Astrocyte of the hippocampus (primary cell): Measurements from ENCODE around the gene GABBR2.
A peak's percentile ranks its signal among the peaks of the same experiment; 100 is the strongest.

Source experiments
- DNase-seq: peaks from one replicate; pipeline ENCODE4 v3.0.0; 2011; ENCODE audit warnings: low read depth, low spot score

Gene GABBR2

DNA sequence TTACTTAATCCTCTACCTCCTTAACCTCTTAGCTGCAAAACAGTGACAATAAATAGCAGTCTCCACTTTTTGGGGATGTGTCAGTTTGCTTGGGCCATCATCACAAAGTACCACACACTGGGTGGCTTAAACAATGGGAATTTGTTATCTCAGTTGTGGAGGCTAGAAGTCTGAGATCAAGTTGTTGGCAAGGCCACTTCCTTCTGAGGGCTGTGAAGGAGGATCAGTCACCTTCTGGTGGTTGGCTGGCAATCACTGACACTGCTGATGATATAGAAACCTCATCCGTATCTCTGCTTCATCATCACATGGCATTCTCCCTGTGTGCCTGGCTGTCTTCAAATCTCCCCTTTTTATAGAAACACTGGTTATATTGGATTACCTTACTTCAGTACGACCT, 266.2 kb downstream of the GABBR2 start:
- no peak for DNase-seq

DNA sequence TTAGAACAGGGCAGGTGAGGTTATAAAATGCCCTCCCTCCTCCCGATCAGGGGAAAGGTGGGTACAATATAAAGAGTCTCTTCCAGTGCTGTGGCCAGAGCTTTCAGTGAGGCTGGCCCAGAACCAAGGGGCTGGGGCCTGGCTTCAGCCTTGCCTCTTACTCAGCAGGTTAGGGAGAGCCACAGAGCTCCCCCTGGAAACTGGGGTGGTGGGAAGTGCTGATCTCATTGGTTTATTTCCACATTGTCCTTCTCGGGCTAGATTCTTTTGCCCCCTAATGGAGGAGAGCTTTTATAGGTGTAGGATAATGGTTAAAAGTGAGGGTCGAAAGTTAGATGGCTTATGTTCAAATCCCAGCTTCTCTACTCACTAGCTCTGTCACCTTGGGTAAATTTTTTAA, 266.6 kb downstream of the GABBR2 start:
- DNase-seq, result no peak

DNA sequence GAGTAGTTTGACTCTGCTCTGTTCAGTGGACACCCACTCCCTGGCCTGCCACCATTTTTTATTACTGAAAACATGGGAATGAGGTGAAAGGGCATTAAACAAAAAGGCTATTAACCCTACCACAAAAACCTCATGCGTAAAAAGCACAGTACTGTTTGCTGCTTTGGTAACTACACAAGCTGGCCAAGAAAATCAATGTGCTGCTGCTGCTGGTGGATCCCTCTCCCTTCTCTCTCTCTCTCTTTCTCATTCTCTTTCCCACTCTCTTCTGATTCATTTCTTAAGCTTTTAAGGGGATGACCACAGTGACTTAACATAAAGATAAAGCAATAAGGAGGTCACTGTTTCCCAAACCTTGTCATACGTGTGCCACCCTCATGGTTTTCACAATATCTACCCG, 270.1 kb downstream of the GABBR2 start:
- peak; percentile 14 for DNase-seq

DNA sequence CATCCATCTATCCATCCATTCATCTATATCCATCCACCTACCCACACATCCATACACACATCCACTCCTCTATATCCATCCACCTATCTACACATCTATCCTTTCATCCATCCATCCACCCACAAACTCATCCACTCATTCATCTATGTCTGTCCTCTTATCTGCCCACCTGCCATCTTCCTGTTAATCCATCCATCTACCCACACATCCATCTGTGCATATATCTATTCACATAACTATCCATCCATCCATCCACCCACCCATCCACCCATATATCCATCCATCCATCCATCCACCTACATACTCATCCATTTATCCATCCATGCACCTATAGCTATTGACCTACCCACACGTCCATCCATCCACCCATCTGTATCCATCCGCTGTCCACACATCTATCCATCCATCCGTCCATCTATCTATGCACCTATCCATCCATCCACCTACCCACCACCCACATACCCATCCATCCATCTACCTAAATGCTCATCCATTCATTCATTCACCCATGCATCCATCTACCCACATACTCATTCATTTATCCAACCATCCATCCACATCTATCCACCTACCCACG, 271.2 kb downstream of the GABBR2 start:
- DNase-seq, result no peak

DNA sequence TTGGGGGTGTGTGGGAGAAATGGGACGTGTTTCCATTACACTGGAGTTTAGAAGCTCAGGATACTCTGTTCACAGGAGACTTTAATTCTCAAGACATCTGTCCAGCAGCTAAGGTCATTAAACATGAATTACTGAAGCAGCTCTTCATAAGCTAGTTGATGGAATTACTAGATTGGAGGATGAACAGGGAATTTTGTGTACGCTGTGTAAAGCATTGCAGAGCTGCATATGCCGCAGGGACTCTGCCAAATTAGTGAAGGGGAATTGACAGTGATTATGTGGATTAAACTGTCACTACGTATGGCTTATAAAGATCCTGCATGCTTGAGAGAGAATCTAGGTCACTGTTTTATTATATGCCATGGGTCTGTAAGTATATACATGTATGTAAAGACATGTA, 275.8 kb downstream of the GABBR2 start:
- DNase-seq, result no peak

DNA sequence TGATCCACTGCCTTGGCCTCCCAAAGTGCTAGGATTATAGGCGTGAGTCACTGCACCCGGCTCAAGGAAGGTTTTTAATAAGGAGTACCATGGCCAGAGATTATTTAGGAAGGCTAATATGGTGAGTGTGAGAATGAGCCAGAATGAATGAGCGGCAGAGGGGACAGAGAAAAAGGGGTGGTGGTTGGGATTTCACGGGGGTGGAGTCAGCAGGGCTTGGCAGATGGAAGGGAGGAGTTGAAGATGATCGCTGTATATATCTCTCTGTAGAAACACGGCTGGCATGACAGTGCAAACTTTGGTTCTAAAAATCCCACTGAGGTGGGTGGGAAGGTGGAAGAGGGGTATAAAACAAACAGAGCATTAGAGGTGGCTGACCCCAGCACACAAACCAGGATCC, 276.6 kb downstream of the GABBR2 start:
- DNase-seq, result no peak

DNA sequence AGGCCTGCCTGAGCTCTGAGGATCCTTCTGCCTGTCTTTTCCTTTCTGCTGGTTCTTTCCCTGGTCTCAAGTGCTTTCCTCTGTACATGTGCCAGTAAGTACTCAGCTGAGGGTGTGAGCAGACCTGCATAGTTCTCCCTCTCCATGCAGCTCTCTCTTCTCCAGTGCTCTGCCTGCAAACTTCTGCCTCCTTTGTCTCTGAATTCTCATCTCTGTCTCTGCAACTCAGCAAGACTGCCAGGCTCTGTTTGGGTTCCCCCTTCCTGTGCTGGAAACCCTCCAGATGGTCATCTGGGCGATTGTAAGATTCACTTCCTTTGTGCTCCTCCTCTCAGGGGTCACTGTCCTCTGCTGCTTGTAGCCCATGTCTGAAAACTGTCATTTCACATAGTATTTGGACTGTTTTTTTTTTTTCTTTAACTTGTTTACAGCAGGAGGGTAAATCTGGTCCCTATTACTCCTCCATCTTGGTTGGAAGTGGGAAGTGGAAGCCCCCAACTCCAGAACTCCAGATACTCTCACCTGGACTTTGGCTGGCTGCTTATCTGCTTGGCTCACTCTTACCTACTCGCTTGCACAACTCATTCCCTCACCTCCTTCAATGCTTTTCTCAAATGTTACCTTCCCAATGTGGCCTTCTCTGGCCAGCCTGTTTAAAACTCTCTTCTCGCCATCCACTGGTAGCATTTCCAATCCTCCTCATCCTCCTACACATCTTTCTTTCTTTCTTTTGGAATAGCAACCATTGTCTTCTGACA, 278.0 kb downstream of the GABBR2 start:
- DNase-seq, result no peak

DNA sequence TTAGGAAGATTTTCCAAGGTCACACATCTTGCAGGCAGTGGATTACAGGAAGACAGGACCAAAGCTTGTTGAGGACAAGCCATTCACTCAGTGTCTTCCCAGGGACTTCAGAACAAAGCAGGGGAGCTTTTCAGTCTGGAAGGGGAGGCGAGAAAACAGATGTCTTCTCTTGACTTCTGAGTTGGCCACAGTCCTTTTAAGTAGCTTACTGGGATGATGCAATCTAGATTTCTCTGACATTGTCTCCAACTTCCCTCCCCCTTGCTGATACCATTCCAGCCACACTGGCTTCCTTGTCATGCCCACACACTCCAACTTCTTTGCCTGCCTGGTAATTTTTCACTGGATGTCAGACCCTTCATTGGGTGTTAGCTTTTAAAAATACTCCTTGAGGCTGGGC, 279.1 kb downstream of the GABBR2 start:
- no peak for DNase-seq

DNA sequence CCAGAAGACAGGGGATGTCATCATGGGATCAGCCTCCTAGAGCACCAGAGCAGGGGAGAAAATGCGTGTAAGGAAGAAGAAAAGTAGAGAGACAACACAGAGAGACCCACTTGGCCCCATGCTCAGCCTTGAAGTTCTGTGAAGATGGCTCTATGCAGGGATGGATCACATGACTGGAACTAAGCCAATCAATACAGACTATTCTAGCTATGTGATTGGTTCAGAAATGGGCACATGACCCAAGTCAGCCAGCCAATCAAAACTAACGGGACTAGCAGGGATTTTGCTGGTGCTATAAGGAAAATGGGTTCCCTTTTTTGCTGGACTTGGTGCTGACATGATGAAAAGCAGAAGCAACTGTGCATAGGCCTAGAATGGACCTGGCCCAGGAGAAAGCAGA, 280.3 kb downstream of the GABBR2 start:
- no peak for DNase-seq

DNA sequence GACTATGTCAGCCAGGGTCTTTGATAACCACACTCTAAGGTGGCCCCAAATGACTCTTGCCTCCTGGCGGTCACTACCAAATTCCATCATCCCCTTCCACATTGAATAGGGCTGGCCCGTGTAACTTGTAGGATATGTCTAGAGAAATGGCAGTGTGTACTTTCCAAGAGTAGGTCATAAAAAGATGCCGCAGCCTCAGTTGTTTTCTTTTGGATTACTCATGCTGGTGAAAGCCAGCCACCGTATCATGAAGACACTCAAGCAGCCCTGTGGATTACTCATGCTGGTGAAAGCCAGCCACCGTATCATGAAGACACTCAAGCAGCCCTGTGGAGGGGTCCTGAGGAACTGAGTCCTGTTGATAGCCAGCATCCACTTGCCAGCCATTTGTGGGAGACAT, 281.2 kb downstream of the GABBR2 start:
- no peak for DNase-seq

DNA sequence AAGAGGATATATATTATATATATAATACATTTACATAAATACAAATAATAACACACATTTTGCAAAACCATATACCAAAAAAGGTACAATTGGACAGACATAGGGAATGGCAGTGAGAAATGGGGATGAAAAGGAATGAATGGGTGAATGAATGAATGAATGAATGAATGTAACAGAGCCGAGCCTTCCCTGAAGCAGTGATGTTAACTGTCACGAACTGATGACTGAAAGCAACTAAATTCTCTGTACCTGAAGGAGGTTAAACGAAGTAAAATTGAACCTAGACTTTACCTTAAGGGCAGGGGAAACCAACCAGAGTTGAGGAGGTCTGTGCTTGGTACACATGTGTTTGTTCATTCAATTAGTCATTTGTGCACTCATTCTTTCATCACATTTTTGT, 283.7 kb downstream of the GABBR2 start:
- DNase-seq, result no peak

DNA sequence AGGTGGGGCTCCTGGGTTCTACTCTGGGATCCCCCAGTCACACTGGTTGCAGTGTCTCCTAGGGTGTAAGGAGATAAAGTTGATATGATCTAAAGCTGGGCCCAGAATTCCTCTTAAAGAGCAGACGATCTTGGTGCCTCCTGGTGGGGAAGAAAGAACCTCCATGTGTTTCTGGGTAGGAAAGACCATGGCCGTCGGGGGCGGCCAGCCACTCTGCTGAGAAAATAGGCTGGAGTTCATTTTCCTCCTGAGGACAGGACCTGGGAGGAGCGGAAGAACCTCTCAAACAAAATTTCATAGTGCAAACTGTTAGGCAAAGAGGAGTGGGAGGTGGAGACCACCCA, 289.5 kb downstream of the GABBR2 start:
- no peak for DNase-seq

DNA sequence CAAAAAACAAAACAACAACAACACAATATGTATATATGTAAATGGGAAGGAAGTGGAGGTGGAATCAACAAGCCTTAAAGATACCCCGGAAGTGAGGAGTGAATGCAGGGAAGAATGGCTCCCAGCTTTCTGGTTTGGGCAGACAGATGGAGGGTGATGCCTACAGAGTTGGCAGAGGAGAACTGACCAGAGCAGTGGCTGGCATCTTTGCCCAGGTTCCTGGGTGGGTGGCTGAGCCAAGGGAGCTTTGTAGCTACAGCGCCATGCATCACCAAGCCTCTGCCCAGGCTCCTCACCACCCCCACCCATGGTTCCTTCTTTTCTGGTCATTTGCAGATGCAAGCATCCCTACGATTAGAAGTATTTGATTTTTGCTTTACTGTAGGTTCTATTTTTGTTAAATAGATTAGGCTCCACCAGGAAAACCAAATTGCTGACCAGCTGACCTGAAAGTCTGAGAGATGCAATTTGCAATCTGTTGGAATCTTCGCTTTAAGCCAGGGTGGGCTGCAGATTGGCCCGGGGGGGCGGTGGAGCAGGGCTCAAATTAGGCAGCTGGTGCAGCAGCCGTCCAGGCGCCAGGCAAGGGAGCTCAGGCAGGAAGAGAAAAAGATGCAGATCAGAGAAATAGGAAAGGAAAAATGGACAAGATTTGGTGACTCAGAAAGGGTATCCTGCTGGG, 290.0 kb downstream of the GABBR2 start:
- no peak for DNase-seq

DNA sequence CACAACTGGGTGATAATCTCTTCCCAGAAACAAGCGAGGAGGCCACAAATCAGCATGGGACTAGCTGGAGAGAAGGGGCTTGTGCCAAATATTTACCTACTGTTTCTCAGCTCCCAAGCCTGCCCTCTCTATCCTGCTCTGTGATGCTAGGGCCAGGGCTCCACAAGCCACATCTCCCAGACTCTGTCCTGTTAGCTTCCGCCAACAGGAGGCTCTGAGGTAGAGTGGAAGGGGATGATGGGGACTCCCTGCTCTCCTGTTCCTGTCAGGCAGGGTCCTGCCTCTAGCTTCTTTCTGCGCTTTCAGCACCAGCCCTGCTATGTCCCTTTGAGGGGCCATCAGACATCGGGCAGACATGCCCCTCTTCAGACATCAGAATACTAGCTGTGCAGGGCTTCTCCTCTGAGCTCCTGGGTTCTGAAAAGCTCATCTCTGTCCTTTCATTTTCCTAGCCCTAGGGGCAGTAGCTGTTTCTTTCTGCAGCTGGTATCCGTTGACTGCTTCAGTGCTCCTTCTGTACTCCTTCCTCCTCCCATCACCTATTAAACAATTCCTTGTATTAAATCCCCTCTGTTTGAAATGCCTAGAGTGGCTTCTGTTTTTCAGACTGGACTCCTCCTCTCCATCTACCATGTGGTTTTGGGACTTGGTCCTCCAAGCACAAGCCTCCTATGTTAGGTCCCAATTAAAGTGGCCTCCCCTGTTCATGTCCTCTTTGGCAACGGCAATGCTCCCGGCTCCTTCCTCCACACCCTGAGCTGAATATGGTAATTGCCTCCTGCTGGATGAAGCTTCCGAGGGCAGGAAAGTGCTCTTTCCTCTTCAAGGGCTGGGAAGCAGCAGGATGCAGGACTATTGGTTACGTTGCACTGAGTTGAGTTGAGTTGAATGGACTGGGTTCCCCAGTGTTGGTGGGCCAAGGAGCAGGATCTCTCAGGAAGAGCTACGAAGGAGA, 292.2 kb downstream of the GABBR2 start:
- DNase-seq, result no peak

DNA sequence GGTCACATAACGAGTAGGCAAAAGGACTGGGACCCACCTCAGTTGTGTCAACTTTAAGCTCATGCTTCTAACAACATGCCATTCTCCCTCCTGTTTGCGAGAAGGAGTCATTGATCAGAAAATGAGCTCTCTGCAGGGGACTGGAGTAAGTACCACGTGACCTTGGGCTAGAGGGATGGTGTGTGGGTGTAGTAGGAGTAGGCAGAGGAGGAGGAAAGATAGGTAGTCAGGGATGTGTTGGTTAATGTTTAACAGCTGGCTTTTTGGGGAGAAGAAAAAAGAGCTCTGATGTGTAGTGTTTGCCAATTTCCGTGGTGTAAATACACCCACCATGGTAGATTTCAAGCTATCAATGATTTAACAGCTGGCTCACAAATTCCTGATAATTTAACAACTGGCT, 293.0 kb downstream of the GABBR2 start:
- no peak for DNase-seq

DNA sequence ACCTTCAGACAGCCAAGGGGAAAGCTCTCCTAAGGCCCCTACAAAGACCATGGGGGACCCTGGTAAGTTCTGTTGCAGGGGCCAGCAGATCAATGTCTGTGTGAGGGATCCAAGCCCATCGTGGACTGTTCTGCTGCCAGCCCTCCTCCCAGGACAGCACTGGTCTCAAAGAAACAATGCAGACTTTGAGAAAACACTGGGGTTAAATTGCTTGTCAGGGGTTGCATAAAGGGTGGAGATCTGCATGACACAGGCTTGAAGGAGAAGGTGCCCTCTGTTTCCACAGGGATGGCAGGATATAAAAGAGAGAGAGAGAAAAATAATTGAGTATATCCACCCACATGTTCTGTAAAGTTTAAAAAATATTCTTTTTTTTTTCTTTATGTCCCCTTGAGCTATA, 295.7 kb downstream of the GABBR2 start:
- DNase-seq, result no peak

DNA sequence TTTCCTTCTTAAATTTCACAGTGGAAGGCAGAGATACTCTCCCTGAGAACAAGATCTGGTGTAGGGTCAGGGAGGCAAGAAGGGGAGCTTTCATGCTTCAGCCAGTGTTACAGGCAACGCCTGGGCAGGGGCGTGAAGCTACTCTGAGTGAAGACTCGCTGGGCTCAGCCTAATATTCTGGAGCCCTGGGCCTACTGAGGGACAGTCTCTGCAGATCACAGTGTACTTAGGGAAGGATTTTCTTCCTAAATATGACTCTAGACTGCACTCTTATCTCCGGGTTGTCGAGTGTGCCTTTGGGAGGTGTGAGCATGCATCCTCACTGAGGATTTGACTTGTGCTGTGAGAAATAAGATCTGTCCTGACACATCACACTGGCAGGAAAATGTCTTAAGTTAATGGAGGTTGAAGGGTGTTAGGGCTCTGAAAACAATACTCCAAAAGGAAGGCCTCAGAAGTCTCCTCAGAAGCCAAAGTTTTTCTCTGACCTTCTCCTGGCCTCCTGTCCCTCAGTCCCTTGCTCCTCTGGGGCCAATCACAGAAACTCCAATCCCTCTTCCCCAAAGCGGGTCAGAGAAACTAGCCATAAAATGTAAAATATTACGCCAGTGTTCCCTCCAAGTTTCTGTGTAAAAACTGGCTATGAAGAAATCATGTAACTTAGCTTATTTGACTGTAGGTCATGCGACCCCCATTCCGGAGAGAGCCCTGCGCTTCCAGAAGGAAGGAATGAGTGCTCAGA, 296.5 kb downstream of the GABBR2 start:
- no peak for DNase-seq

DNA sequence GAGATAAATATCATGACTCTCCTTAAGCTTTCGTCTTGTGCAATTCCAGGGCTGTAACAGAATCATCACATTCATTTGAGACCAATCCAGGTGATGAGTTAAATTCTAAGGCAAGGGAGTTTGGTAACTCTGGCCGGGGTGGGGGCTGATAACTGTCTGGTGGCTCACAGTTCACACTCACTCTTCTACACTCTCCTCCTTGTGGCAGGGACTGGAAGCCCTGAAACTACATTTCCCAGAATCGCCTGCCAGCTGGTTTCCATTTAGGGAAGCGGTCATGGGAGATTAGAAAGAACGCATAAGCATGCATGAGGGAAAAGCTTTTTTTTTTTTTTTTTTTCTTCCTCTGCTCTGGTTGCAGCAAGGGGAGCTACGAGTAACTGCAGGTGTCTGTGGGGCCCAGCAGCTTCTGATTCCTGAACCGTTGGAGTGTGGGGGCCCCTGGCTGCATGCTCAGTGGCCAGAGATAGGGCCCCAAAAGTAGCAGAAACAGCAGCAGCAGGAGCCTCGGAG, 298.5 kb downstream of the GABBR2 start:
- DNase-seq, result peak; percentile 80

DNA sequence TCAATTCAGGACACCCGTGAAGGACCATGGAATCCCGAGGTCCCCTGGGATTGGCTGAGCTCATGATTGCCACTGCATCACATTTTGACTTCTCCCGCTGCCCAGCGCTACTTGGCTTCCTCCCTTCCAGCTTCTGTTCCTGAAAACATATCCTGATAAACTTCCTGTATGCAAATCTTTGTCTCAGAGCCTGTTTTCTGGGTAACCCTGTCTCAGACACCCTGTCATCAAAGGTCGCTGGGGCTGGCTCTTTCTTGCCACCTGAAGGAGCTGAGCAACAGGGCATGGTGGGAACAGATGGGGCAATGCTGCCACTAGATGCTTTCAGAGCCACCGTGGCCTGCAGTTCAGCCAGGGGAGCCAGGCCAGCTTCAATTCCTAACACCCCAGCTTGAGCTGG, 299.0 kb downstream of the GABBR2 start:
- DNase-seq, result no peak

DNA sequence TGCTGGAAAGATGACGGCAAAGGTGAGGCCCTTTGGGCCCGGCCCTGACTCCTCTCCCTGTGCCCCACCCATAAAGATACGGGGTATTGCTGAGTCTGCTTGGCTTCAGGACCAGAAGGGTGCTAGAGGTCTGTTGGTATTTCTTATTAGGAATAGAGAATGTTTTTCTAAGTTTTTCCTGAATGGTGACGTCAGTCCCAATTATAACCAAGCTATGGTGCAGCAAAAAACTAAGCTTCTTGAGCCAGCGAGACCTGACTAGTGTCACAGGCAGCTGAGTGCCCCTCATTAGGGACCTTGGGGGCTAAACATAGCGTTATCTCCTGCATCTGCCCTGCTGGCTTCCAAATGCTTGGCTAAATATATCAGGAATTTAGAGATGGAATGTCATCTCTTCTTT, 302.3 kb downstream of the GABBR2 start:
- DNase-seq, result no peak

DNA sequence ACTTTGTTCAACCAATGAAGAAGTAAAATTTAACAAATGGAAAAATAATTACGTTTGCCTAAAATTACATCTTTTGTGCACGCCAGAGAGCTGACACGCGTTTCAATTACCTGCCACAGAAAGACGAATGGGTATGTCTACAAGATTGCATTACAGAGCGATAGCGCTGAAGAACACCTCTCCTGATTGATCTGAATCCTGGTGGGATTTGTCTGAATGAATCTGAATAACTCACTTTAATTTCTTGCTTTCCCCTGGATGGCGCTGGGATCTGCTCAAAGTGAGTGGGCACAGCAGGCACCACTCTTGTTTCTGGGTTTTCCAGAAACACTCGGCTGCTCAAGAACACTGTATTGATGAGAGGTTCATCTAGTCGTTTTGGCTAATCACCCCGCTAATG, 304.5 kb downstream of the GABBR2 start:
- no peak for DNase-seq
